Loucy (cell line): ENCODE measurements around the gene NOD1.

ENCODE experiments used
- EZH2phosphoT487 ChIP-seq: fragments of 200-600 bp; IDR thresholded peaks from 2 replicates; pipeline ENCODE4 v1.6.1; 2018; ENCODE audit warnings: antibody characterized with exemption, mild to moderate bottlenecking, moderate library complexity, borderline replicate concordance
- TF ChIP-seq, protein P1 (sequence below): fragments of 200-600 bp; sonication (generic); conservative IDR thresholded peaks from 2 replicates; pipeline ENCODE4 v1.5.1; 2014; ENCODE audit warnings: mild to moderate bottlenecking, antibody characterized with exemption, low read length

DNA sequence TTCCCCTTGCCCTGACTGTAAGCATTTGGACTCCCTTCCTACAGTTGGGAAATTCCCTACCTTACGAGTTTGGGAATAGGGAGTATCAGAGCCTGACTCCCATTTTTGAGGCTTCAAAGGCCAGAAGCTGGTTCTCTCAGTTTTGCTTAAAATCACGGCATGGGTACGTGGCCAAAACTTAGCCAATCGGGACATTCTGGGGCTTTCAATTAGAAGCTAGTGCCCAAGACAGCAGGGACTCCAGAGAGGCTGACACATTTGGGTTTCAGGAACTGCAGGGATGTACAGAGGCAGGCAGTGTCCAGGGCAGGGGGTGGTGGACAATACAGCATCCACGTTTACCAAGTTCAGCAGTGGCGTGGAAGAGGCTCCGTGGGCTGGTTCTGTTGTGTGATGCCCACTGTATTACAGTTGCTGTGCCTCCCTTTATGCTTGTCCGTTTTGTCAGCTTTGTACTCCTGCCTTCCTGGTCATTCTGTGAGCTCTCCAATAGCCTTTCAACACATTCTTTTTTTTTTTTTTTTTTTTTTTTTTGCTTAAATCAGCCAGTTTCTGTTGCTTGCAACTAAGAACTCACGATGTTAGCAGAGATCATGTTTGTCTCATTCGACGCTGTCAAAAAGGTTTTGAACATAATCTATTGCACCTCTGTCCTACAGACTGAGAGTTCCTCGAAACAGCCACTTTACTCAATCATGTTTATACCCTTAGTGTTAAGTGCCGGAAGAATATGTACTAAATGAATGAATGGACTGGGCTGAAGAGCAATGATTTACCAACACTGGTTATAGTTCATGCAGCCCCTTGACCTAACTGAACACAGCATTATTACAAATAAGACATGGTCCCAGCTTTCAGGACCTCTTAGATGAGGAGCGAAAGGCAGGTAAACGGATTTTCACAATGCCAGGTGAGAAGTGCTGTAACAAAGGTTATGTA lies 25.0 kb upstream of the NOD1 start:
- TF ChIP-seq, protein P1, sequence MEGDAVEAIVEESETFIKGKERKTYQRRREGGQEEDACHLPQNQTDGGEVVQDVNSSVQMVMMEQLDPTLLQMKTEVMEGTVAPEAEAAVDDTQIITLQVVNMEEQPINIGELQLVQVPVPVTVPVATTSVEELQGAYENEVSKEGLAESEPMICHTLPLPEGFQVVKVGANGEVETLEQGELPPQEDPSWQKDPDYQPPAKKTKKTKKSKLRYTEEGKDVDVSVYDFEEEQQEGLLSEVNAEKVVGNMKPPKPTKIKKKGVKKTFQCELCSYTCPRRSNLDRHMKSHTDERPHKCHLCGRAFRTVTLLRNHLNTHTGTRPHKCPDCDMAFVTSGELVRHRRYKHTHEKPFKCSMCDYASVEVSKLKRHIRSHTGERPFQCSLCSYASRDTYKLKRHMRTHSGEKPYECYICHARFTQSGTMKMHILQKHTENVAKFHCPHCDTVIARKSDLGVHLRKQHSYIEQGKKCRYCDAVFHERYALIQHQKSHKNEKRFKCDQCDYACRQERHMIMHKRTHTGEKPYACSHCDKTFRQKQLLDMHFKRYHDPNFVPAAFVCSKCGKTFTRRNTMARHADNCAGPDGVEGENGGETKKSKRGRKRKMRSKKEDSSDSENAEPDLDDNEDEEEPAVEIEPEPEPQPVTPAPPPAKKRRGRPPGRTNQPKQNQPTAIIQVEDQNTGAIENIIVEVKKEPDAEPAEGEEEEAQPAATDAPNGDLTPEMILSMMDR, result no peak
- no peak for TF ChIP-seq EZH2phosphoT487
